Erythroblast (primary cell): Measurements from ENCODE around the gene ADCY5.

Experiments used
- GATA1 ChIP-seq: IDR thresholded peaks from 2 replicates; pipeline ENCODE4 v1.6.1; 2011; ENCODE audit warnings: low read depth, mild to moderate bottlenecking, control low read depth, low read length, moderate library complexity
- POLR2A ChIP-seq: IDR thresholded peaks from 2 replicates; pipeline ENCODE4 v1.6.1; 2011; ENCODE audit warnings: mild to moderate bottlenecking, low read length

DNA sequence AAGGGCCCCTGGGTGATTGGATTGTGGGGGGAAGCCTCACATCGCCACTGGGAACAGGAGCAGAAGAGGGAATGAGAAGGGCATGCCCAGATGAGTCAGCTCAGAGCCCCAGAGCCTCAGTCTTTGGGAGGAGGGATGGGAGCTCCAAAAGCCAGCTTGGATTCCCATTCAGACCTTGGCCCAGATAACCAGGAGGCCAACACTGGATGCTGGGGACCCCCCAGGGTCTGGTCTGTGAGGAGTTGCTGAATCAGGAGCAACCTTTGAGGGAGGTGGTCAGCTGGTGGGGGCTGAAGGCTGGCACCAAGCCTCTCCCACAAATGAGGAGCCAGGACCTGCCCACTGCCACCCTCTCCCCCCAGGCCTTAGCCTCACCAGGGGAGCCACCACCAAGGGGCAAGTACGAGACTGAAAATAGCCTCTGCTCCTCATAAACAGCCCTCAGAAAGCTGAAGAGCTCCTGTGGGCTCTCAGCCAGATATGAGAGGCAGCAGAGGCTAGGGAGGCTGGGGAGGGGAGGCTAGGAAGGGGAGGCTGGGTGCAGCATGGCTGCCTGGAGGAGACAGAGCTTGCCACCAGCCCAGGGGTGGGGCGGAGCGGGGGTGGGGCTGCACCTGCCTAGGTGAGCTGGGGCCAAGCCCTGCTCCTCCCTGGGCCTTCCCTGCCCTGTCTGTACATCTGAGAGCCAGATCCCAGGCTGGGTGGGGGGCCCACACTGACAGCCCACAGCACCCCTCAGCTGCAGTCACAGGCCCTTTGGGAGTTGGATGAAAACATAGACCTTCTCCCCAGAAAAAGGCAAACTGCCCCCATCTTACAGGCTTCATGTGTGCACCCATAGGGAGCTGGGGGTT lies 147.3 kb downstream of the ADCY5 start:
- no peak for TF ChIP-seq POLR2A
- no peak for TF ChIP-seq GATA1
